ENCODE measurements around the gene CCDC127.
"Not testable (repeated sequence)": the region's sequence is repeated elsewhere in the genome, so short reads cannot be mapped to it uniquely, and the experiment has no call there.

Gene CCDC127

DNA sequence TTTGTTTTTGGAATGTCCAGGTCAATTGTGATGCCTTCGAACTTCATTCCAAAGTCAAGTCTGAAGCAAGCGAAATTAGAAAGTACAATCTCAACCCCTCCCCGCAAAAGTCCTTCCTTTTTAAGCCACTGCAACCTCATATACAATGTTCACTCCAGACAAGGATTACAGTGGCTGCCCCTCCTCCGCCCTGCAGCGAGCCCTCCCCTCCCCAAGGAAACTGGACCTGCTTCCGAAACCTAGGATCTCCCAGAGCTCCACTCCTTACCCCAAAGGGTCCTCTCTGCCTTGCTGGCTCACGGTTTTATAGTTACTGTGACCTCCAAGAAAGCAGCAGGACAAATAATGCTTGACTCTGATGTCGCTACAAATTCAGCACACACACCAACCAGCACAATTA is 16.3 kb downstream of the CCDC127 start:
- no peak for DNase-seq

- no peak for DNase-seq
These were observed 17.0 kb downstream of the CCDC127 start for GRCh38 chr5:200985-201384.

DNA sequence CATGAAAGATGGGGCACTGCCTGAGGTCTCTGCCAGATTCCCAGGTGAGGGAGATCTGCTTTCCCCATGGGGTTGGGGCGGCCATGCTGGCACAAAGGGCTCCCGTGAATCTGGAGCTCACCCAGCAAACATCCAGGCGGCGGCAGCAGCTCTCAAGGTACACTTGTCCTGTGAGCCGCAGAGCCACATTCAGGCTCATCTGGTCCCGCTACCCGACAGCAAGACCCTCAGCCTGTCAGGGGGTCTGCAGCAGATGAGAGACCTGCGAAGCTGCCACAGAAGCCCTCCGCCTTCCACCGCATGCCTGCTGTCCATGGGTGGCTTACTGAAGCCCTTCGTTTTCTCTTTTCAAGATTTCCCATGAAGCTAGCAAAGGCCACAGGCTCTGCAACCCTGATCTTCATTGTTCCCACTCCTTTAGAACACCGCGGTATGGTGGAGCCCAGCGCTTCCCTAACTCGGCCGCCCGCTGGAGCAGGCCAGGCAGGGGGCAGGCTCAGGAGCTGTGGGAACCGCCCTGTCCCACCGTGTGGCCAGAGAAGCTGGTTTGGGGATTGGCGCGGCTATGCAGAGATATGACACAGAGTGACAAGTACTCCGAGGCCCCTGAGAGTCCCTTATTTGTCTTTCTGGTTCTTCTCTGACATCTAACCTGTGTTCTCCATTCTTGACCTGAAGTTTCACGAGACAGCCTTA is 17.9 kb downstream of the CCDC127 start:
- no peak for DNase-seq

GRCh38 chr5:199197-199949 is 18.6 kb downstream of the CCDC127 start:
- DNase-seq: no peak

DNA sequence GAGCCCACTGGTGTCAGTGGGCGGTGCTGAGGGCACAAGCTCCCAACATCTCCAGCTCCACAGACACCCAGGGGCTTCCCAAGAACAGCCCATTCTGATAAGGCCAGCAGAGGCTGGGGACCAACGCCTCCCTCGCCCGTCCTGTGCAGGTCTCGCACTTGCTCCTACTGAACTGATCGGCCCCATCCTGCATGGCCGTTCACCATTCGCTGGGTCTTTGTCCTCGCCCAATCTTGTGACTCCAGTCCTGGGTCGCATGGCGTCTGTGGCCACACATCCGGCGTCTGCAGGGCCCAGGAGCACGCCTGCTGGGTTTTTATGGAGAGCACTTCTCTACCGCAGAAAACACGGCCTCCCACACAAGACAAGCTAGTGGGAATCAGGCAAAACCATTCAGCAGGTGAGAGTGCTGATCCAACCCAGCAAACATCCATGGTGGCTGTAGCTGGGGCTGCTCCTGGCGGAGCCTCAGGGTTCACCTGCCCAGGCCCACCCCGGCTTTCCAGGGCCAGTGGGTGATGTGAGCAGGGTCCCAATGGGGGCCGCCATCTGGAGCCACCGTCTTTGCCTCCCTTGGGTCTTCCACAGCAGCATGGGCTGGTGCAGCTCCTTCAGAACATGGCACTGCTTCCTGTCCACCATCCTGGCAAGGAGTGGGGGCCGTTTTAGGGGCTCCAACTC is 19.3 kb downstream of the CCDC127 start:
- DNase-seq: no peak

DNA sequence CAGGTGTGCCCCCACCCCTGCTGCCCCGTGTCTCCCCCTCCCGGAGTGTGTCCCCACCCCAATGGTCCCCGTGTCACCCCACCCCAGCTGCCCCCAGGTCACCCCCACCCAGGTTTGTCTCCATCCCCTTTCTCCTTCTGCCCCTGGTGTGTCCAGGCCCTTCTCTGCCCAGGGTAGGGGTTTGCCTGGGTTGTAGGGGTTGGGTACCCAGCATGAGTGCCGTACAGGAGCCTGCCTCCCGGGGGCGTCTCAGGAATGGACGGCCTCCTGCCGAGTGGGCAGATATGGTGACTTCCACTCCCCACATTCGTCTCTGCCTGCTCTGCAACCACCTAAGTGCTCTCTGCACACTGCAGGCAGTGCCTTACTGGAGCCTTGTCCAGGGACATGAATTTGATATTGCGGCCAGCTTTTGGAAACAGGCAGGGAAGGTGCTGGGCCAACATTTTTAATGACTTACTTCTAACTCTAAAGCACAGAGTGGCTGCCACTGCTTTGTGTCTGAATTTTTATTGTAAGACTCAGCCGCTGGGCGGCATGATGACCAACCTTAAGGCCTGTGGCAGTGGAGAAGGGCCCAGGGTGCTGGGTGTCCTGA is 20.0 kb downstream of the CCDC127 start:
- no peak for DNase-seq

DNA sequence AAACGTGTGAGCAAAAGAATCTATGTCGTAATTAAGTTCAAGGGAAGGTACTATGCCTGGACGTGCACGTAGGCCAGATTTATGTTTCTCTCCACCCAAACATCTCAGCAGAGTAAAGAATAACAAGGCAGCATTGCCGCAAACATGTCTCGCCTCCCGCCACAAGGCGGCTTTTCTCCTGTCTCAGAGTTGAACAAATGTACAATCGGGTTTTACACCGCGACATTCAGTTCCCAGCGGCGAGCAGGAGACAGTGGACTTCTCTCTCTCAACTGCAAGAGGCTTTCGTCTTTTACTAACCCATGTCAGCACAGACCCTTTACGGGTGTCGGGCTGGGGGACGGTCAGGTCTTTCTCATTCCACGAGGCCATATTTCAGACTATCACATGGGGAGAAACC is 20.9 kb downstream of the CCDC127 start:
- not testable (repeated sequence) for DNase-seq

GRCh38 chr5:196350-196749 is 21.6 kb downstream of the CCDC127 start:
- no peak for DNase-seq

GRCh38 chr5:195401-196160 is 22.4 kb downstream of the CCDC127 start:
- no peak for DNase-seq

DNA sequence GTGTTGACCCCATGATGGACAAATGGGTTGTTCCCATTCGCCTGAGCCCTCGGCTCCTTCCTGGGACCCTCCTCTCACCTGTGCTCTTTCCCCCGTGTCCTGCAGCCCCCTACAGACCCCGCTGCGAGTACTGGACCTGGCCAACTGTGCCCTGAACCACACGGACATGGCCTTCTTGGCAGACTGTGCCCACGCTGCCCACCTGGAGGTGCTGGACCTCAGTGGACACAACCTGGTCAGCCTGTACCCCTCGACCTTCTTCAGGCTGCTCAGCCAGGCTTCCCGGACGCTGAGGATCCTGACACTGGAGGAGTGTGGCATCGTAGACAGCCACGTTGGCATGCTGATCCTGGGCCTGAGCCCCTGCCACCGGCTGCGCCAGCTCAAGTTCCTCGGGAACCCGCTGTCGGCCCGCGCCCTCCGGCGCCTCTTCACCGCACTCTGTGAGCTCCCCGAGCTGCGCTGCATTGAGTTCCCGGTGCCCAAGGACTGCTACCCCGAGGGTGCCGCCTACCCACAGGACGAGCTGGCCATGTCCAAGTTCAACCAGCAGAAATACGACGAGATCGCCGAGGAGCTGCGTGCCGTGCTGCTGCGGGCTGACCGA is 23.2 kb downstream of the CCDC127 start:
- no peak for DNase-seq

- DNase-seq: no peak
These were observed 23.9 kb downstream of the CCDC127 start for GRCh38 chr5:194102-194501.

DNA sequence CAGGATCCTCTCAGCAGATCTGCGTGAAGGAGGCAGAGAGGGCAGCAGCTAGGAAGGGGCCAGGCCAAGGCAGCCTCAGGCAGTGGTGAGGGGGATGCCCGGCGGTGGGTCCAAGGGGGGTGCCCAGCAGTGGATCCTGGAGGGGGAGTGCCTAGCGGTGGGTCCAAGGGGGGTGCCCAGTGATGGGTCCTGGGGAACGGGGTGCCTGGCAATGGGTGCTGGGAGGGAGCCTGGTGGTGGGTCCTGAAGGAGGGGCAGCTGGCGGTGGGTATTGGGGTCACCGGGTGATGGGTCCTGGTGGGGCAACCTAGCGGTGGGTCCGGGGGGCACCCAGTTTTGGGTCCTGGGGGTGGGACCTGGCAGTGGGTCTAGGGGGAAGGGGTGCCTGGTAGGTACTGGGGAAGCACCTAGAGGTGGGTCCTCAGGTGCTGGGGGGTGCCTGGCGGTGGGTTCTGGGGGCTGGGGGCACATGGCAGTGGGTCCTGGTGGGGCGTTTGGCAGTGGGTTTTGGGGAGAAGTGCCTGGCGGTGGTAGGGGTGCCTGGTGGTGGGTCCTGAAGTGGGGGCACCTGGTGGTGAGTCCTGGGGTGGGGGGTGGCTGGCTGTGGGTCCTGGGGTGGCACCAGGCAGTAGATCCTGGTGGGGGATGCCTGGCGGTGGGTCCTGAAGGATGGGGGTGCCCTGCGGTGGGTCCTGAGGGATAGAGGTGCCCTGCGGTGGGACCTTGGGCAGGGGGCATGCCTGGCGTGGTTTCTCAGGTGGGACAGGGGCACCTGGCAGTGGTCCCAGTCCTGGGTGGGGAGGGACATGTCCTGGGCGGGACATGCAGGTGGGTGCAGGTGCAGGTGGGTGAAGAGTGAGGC is 24.8 kb downstream of the CCDC127 start:
- DNase-seq: no peak

DNA sequence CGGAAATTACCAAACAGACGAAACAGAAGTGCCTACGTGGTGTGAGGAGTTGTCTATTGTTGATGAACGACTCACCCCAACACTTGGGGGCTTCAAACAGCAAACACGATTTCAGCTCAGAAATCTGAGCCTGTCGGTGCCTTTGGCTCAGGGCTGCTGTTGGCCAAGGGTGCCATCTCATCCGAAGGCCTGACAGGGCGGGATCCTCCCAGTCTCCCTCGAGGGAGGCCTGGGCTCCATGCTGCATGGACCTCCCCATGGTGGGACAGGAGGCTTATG is 25.3 kb downstream of the CCDC127 start:
- DNase-seq: no peak

- no peak for DNase-seq
These were observed 25.8 kb downstream of the CCDC127 start for GRCh38 chr5:191949-192690.

DNA sequence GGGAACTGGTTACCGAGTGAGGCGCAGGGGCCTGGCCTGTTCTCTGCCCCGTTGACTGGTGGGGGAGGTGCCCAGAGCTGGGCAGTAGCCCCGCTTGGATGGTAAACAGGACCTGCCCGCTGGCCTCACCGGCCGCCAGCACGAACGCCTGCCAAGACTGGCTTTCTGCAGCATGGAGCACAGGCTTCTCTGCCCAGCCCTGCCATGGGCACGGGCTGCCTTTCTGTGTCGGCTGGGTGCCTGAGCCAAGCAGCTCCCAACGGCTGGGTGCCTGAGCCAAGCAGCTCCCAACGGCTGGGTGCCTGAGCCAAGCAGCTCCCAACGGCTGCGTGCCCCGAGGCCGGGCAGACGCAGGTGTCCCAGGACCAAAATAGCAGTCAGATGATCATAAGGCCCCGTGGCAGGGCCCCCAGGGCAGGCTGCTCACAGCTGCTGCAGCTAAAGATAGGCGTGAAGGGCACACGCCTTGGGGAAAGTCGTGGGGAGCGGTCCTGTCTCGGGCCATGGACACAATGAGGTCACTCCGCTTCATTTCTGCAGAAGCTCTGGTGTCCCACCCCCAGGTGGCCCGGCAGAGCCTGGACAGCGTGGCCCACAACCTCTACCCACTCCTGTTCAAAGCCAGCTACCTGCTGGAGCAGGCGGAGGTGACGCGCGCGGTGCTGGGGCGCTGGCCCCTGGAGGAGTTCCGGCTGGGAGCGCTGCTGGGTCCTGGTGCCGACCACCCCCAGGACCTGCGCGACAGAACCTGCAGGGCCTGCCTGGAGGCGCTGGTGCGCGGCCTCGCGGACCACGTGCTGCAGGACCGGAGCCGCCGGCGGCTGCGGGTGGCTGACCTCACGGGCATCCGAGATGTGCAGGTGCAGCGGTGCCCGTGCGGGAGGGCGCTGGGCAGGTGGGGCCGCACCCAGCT is 26.7 kb downstream of the CCDC127 start, which contains the start of gene LRRC14B:
LRRC14B (plus strand) TSS at position 460 of the 913 bp plus-strand sequence; CDS start at position 504, 44 bp downstream.
- no peak for DNase-seq

- DNase-seq: no peak
These were observed 27.5 kb downstream of the CCDC127 start for GRCh38 chr5:190366-191035.

- no peak for DNase-seq
These were observed 28.0 kb downstream of the CCDC127 start for GRCh38 chr5:189976-190365.

DNA sequence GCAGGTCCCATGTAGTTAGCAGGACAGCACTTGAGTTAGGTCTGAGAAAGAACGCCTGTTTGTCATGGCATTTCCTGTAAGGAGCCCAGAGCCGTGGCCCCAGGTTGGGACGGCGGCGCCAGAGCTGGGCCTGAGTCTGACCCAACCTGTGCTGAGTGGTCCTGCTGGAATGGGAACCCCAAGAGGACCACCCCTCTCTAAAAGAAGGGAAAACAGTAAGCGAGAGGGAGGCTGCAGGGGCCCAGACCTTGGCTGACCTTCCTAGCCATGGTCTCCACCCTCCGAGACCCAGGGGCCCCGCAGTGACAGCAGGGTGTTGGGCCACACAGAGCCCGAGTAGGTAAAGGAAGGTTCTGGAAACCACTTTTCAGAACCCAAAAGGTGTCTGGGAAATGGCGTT is 28.5 kb downstream of the CCDC127 start:
- no peak for DNase-seq

All from NCI-H1930 (cell line).